Colonic mucosa (tissue), 4 donors: ENCODE data around the gene RBM28. TPM values are rescaled to one million over a fixed set of nuclear protein-coding genes. Genes with fewer than 3 reads are reported as not detected.

Experiments used
- DNase-seq: peaks from one replicate; pipeline ENCODE4 v3.0.0-alpha.2; 2020
- H3K27ac ChIP-seq: fragments of 200-600 bp; one replicate; pipeline ENCODE4 v1.8.0; 2021
- H3K27me3 ChIP-seq: fragments of 200-600 bp; one replicate; pipeline ENCODE4 v1.8.0; 2021
- H3K36me3 ChIP-seq: fragments of 200-600 bp; one replicate; pipeline ENCODE4 v1.8.0; 2021
- H3K4me1 ChIP-seq: fragments of 200-600 bp; one replicate; pipeline ENCODE4 v1.8.0; 2021; ENCODE audit warnings: mild to moderate bottlenecking
- H3K4me3 ChIP-seq: fragments of 200-600 bp; one replicate; pipeline ENCODE4 v1.8.0; 2021
- H3K9ac ChIP-seq, 2 donors: one replicate each; pipeline ENCODE4 v1.7.0; 2013; ENCODE audit warnings: control low read depth in 2 of 2, low read depth in 2 of 2, low read length in 2 of 2
- H3K9me3 ChIP-seq: fragments of 200-600 bp; one replicate; pipeline ENCODE4 v1.8.0; 2021
- intact Hi-C: fragments of 100-400 bp; cut with DNase I; formaldehyde crosslinking; loops from one replicate; pipeline ENCODE4 v1.14.1; 2022
- total RNA-seq, 2 donors: library from RNA; stranded (reverse); fragmentation: NEBNext Ultra II Directional in 1 of 2; extraction: Animal tissue kit (Norgen Biotek cat#: 25700) in 1 of 2; gene quantifications; one replicate each; pipeline ENCODE4 v1.2.1, GENCODE V29; 2021
- TF ChIP-seq, protein P1 (sequence below): fragments of 200-600 bp; IDR thresholded peaks from one replicate; pipeline ENCODE4 v1.8.0; 2022; ENCODE audit warnings: antibody characterized with exemption, mild to moderate bottlenecking
- donor health status: healthy.
- donor health status: DM: no; HTN: no; CAD: no.
- donor health status: DM: no; HTN: no; CAD: no.

The RBM28 gene
- total RNA-seq, 2 donors from 2014 or later, result 16.3 to 30.6 TPM

DNA sequence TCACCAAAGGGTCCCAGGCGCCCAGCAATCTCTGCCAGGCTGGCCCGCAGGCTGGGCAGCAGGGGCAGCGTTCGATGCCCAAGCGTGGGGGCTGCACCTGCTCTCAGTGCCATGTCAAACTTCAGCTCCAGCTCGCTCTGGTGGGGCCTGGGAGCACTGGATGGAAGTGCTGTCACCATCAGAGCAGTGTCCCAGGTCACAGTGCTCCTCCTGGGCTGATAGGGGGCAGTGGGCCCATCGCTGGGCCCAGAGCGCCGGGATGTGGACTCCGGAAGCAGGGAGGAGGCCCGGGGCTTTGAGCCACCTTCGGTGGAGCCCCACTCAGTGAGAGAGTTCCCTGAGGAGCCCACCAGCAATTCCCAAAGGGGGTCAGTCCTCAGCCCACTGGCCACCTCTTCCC, 15.6 kb upstream of the RBM28 start:
- intact Hi-C loops, result no loop called here
- no peaks in the 10 kb centered on the region for H3K4me1 ChIP-seq
- DNase-seq, result no peak
- no peak overlapping the region for H3K4me3 ChIP-seq
- H3K9me3 ChIP-seq, result no peaks in the 10 kb centered on the region
- H3K9ac ChIP-seq, result no peak overlapping the region
- H3K36me3 ChIP-seq, result no peaks in the 10 kb centered on the region
- no peak overlapping the region for H3K27ac ChIP-seq
- TF ChIP-seq, protein P1, sequence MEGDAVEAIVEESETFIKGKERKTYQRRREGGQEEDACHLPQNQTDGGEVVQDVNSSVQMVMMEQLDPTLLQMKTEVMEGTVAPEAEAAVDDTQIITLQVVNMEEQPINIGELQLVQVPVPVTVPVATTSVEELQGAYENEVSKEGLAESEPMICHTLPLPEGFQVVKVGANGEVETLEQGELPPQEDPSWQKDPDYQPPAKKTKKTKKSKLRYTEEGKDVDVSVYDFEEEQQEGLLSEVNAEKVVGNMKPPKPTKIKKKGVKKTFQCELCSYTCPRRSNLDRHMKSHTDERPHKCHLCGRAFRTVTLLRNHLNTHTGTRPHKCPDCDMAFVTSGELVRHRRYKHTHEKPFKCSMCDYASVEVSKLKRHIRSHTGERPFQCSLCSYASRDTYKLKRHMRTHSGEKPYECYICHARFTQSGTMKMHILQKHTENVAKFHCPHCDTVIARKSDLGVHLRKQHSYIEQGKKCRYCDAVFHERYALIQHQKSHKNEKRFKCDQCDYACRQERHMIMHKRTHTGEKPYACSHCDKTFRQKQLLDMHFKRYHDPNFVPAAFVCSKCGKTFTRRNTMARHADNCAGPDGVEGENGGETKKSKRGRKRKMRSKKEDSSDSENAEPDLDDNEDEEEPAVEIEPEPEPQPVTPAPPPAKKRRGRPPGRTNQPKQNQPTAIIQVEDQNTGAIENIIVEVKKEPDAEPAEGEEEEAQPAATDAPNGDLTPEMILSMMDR, result no peak
- H3K27me3 ChIP-seq, result peaks cover 20% of the 10 kb centered on the region

DNA sequence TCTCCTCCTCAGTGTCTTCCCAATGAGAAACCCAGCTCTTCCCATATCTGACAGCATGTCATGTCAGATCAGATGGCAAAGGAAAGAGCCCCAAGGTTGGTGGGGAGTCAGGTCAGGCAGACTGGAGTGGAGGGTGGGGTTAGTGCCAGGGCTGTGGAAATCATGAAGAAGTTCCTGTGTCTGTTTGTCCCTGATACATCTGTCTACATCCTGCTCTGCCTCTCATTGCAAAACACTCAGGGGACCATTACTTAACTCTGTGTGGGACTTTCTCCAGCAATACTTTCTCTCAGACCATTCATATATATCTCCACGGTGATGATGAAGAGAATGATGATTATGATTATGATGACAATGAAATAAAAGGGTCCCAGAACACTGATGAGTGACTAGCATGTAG, 14.5 kb upstream of the RBM28 start:
- intact Hi-C loops, result no loop called here
- Histone ChIP-seq H3K9ac (no peak overlapping the region), H3K27ac (no peak overlapping the region), H3K36me3 (no peaks in the 10 kb centered on the region), H3K4me3 (no peak overlapping the region), H3K9me3 (no peaks in the 10 kb centered on the region), H3K4me1 (no peaks in the 10 kb centered on the region), H3K27me3 (peaks cover 20% of the 10 kb centered on the region)
- TF ChIP-seq, protein P1, result no peak
- DNase-seq, result no peak

DNA sequence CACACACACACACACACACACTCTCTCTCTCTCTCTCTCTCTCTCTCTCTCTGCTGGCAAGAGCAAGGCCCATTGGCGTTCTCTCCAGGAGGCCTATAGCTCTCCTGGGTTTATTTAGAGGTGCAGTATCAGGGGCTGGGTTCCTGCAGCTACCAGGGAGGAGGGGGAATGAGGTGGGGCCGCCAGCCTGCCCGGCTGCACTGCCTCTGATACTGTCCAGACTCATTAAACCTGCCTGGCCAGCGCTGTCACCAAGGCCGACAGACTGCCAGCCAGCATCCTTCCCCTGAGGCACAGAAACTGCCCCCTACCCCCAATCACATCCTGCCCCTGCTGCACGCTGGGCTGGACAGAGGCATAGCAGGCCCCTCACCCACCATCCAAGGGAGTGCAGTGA, 13.5 kb upstream of the RBM28 start:
- no peak overlapping the region for H3K9ac ChIP-seq
- intact Hi-C loops, result no loop called here
- TF ChIP-seq, protein P1, result no peak
- no peaks in the 10 kb centered on the region for H3K36me3 ChIP-seq
- no peaks in the 10 kb centered on the region for H3K4me1 ChIP-seq
- DNase-seq, result no peak
- no peaks in the 10 kb centered on the region for H3K9me3 ChIP-seq
- no peak overlapping the region for H3K4me3 ChIP-seq
- H3K27me3 ChIP-seq, result peaks cover 19% of the 10 kb centered on the region
- H3K27ac ChIP-seq, result no peak overlapping the region

DNA sequence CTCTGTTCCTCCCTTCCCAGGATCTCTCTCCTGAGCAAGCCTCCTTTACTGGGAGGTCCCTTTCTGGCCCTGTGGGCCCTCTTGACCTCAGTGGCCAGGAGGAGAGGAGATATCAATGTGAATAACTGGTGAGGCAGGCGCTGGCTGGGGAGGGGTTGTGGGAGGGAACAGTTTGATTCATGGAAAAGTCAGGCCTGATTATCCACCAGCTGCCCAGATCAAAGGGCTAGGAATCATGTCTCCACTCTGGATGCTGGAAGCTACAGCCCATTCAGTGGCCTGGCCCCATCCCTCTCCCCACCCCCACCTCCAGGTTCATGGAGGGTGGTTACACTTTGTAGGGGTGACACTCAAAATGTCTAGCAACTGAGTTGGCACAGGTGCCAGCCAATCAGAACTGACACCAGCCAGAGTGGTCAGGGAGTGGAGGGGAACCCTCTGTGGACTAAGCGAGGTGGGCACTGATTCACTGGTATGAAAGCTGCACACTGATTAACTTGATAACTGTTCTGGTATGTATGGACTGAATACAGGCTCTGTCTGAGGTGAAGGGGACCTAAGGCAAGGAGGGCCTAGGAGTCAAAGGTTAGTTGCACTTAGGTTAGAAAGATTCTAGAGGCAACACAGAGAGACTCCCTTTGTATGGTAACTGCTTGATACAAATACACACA, 13.0 kb upstream of the RBM28 start:
- H3K36me3 ChIP-seq, result no peaks in the 10 kb centered on the region
- TF ChIP-seq, protein P1, result no peak

DNA sequence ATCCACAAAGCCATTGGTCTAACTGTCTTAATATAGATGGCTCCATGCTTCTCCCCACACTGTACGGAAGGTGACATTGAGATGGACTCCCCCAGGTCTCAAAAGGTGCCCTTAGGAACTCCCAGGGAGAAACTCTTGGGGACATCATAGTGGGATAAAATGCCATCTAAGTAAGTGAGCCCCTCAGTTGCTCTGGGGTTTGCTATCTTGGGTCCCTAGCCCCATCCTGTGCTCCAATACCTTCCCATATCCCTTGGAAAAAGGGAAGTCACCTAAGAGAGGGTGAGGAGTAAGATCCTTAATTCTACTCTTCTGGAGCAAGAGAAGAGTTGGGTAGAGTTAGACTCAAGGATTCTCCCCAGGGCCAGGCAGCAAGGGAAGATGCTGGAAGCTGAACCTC, 9.9 kb upstream of the RBM28 start:
- Histone ChIP-seq H3K9me3 (no peaks in the 10 kb centered on the region), H3K36me3 (no peaks in the 10 kb centered on the region), H3K27ac (no peak overlapping the region), H3K4me3 (no peak overlapping the region), H3K4me1 (peaks cover 3% of the 10 kb centered on the region), H3K27me3 (peaks cover 18% of the 10 kb centered on the region), H3K9ac (no peak overlapping the region)
- no peak for DNase-seq
- intact Hi-C loops, result no loop called here
- TF ChIP-seq, protein P1, result no peak

More for the DNA sequence above, 13.0 kb upstream of the RBM28 start:
- H3K27ac ChIP-seq, result no peak overlapping the region
- H3K27me3 ChIP-seq, result peaks cover 16% of the 10 kb centered on the region
- H3K9me3 ChIP-seq, result no peaks in the 10 kb centered on the region
- no peak overlapping the region for H3K9ac ChIP-seq
- intact Hi-C loops, result no loop called here
- H3K4me1 ChIP-seq, result no peaks in the 10 kb centered on the region
- no peak for DNase-seq
- H3K4me3 ChIP-seq, result no peak overlapping the region
